SU-DHL-6 (cell line): ENCODE results near the gene GDF7.

Experiments
- H2AFZ ChIP-seq: fragments of 200-600 bp; sonication (generic); 2 replicates; pipeline ENCODE4 v1.6.1; 2014; ENCODE audit warnings: low read depth, mild to moderate bottlenecking, moderate library complexity, mixed read lengths, antibody characterized with exemption, low read length; ENCODE audit not compliant: severe bottlenecking
- H3F3A ChIP-seq: fragments of 200-600 bp; shearing (Covaris generic); 2 replicates; pipeline ENCODE4 v1.6.0; 2016; ENCODE audit warnings: antibody characterized with exemption, mild to moderate bottlenecking; ENCODE audit not compliant: insufficient read depth
- H3K27ac ChIP-seq: fragments of 200-600 bp; sonication (generic); 2 replicates; pipeline ENCODE4 v1.5.1; 2016; ENCODE audit warnings: low read depth, mild to moderate bottlenecking, low read length, moderate library complexity, mixed read lengths
- H3K27me3 ChIP-seq: fragments of 200-600 bp; sonication (generic), shearing (Covaris generic); 2 replicates; pipeline ENCODE4 v1.6.0; 2014; ENCODE audit warnings: mild to moderate bottlenecking, low read length
- H3K36me3 ChIP-seq: fragments of 200-600 bp; sonication (generic); 2 replicates; pipeline ENCODE4 v1.6.1; 2014; ENCODE audit warnings: mild to moderate bottlenecking, low read length, mixed read lengths
- H3K4me2 ChIP-seq: fragments of 300-600, 200-600 bp; shearing (Covaris generic), sonication (generic); 2 replicates; pipeline ENCODE4 v1.6.0; 2014; ENCODE audit warnings: low read length, low read depth, mild to moderate bottlenecking; ENCODE audit not compliant: poor library complexity, severe bottlenecking
- H3K4me3 ChIP-seq: fragments of 200-600 bp; sonication (generic); 2 replicates; pipeline ENCODE4 v1.5.1; 2014; ENCODE audit warnings: antibody characterized with exemption, low read length, mild to moderate bottlenecking, mixed read lengths; ENCODE audit not compliant: insufficient read depth, poor library complexity, severe bottlenecking
- H3K79me2 ChIP-seq: fragments of 200-600 bp; sonication (generic); 2 replicates; pipeline ENCODE4 v1.6.1; 2014; ENCODE audit warnings: mild to moderate bottlenecking, low read length, moderate library complexity; ENCODE audit not compliant: insufficient read depth
- H3K9ac ChIP-seq: fragments of 200-600 bp; sonication (generic); 2 replicates; pipeline ENCODE4 v1.7.0; 2014; ENCODE audit warnings: mild to moderate bottlenecking, low read length
- H3K9me2 ChIP-seq: fragments of 200-600 bp; sonication (generic); replicated peaks from 2 replicates; pipeline ENCODE4 v1.6.1; 2014; ENCODE audit warnings: low read length; ENCODE audit not compliant: insufficient read depth
- H3K9me3 ChIP-seq: fragments of 200-600 bp; sonication (generic); 2 replicates; pipeline ENCODE4 v1.6.1; 2014; ENCODE audit warnings: low read length, mixed read lengths; ENCODE audit not compliant: insufficient read depth
- H4K20me1 ChIP-seq: fragments of 200-600 bp; sonication (generic); 2 replicates; pipeline ENCODE4 v1.6.1; 2014; ENCODE audit warnings: low read depth, mild to moderate bottlenecking, antibody characterized with exemption, low read length, moderate library complexity, mixed read lengths
- EZH2phosphoT487 ChIP-seq: fragments of 200-600 bp; sonication (generic), shearing (Covaris generic); conservative IDR thresholded peaks from 2 replicates; pipeline ENCODE4 v1.6.1; 2018; ENCODE audit warnings: mild to moderate bottlenecking, antibody characterized with exemption, low read length, moderate library complexity, mixed read lengths
- TF ChIP-seq, protein P1 (sequence below): fragments of 200-600 bp; sonication (generic); IDR thresholded peaks from one replicate; pipeline ENCODE4 v1.5.1; 2017; ENCODE audit warnings: antibody characterized with exemption, mild to moderate bottlenecking, low read length, moderate library complexity; ENCODE audit not compliant: insufficient read depth, poor library complexity, severe bottlenecking

Gene GDF7

DNA sequence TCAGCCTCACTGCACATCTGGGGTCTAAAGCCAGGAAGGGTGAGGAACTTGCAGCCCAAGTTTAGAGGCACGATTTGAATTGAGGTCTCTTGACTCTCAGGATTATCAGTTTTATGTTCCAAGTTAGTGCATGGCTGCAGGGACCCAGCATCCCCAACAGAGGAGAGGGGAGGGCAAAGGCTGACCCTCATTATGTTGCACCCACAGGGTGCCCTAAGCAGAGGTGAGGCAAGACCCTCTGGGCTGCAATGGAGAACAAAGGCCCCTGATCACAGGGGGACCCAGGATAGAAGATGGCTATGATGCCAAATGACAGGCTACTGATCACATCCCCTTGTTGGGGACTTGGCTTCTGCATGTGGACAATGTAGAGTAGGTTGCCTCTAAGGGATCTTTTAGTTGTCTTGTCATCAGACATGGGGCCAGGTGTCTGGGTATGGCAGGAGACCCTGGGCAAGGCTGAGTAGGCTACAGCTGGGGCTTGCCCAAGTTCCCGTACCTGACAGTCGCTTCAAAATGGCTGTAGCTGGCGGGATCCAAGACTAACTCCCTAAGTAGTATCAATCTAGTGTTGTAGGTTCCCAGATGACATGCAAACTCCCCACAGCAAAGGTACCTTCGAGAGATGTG lies 4.5 kb upstream of the GDF7 start:
- no peaks in the 10 kb centered on the region for H3K79me2 ChIP-seq
- no peak overlapping the region for H3K27ac ChIP-seq
- H3K4me2 ChIP-seq: no peak overlapping the region
- H3K36me3 ChIP-seq: no peaks in the 10 kb centered on the region
- H3K9me3 ChIP-seq: no peaks in the 10 kb centered on the region
- no peak overlapping the region for H3K9ac ChIP-seq
- no peaks in the 10 kb centered on the region for H3K27me3 ChIP-seq
- no peak overlapping the region for H3K4me3 ChIP-seq
- TF ChIP-seq, protein P1, sequence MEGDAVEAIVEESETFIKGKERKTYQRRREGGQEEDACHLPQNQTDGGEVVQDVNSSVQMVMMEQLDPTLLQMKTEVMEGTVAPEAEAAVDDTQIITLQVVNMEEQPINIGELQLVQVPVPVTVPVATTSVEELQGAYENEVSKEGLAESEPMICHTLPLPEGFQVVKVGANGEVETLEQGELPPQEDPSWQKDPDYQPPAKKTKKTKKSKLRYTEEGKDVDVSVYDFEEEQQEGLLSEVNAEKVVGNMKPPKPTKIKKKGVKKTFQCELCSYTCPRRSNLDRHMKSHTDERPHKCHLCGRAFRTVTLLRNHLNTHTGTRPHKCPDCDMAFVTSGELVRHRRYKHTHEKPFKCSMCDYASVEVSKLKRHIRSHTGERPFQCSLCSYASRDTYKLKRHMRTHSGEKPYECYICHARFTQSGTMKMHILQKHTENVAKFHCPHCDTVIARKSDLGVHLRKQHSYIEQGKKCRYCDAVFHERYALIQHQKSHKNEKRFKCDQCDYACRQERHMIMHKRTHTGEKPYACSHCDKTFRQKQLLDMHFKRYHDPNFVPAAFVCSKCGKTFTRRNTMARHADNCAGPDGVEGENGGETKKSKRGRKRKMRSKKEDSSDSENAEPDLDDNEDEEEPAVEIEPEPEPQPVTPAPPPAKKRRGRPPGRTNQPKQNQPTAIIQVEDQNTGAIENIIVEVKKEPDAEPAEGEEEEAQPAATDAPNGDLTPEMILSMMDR: no peak
- TF ChIP-seq EZH2phosphoT487: no peak
- H3F3A ChIP-seq: no peaks in the 10 kb centered on the region
- H4K20me1 ChIP-seq: no peaks in the 10 kb centered on the region
- no peaks in the 10 kb centered on the region for H3K9me2 ChIP-seq
- no peak overlapping the region for H2AFZ ChIP-seq

GRCh38 chr2:20663196-20664070 lies 3.5 kb upstream of the GDF7 start:
- H3K79me2 ChIP-seq: no peaks in the 10 kb centered on the region
- no peak overlapping the region for H3K4me2 ChIP-seq
- no peaks in the 10 kb centered on the region for H3F3A ChIP-seq
- H3K9me2 ChIP-seq: no peaks in the 10 kb centered on the region
- no peak overlapping the region for H3K4me3 ChIP-seq
- no peak overlapping the region for H3K9ac ChIP-seq
- H2AFZ ChIP-seq: no peak overlapping the region
- H3K36me3 ChIP-seq: no peaks in the 10 kb centered on the region
- H3K27me3 ChIP-seq: no peaks in the 10 kb centered on the region
- H3K9me3 ChIP-seq: no peaks in the 10 kb centered on the region
- TF ChIP-seq, protein P1: no peak
- no peak for TF ChIP-seq EZH2phosphoT487
- no peak overlapping the region for H3K27ac ChIP-seq
- no peaks in the 10 kb centered on the region for H4K20me1 ChIP-seq

GRCh38 chr2:20664071-20664390 lies 2.9 kb upstream of the GDF7 start:
- TF ChIP-seq, protein P1: no peak
- no peak for TF ChIP-seq EZH2phosphoT487
- Histone ChIP-seq H3K4me2 (no peak overlapping the region), H3K27me3 (no peaks in the 10 kb centered on the region), H3K9ac (no peak overlapping the region), H3K79me2 (no peaks in the 10 kb centered on the region), H3F3A (no peaks in the 10 kb centered on the region), H2AFZ (no peak overlapping the region), H3K9me2 (no peaks in the 10 kb centered on the region), H3K4me3 (no peak overlapping the region), H3K27ac (no peak overlapping the region), H3K9me3 (no peaks in the 10 kb centered on the region), H4K20me1 (no peaks in the 10 kb centered on the region), H3K36me3 (no peaks in the 10 kb centered on the region)
